ENCODE data around the gene JMJD1C.
"Not testable (repeated sequence)": the region's sequence is repeated elsewhere in the genome, so short reads cannot be mapped to it uniquely, and the experiment has no call there.

JMJD1C gene

GRCh38 chr10:63261496-63261895, 204.3 kb downstream of the JMJD1C start:
- DNase-seq (ENCODE audit: low read depth in 2 of 2) = no peak

- DNase-seq (ENCODE audit: low read depth in 2 of 2) = no peak
These were observed 204.9 kb downstream of the JMJD1C start for GRCh38 chr10:63260860-63261251.

- DNase-seq (ENCODE audit: low read depth in 2 of 2) = no peak
These were observed 205.5 kb downstream of the JMJD1C start for GRCh38 chr10:63260103-63260859.

GRCh38 chr10:63258920-63259678, 206.7 kb downstream of the JMJD1C start:
- no peak for DNase-seq (ENCODE audit: low read depth in 2 of 2)

GRCh38 chr10:63257778-63258177, 208.0 kb downstream of the JMJD1C start:
- DNase-seq (ENCODE audit: low read depth in 2 of 2) = no peak

- no peak for DNase-seq (ENCODE audit: low read depth in 2 of 2)
These were observed 209.6 kb downstream of the JMJD1C start for GRCh38 chr10:63256009-63256773.

- no peak for DNase-seq (ENCODE audit: low read depth in 2 of 2)
These were observed 210.5 kb downstream of the JMJD1C start for GRCh38 chr10:63255316-63255715.

- no peak for DNase-seq (ENCODE audit: low read depth in 2 of 2)
These were observed 212.7 kb downstream of the JMJD1C start for GRCh38 chr10:63253040-63253439.

GRCh38 chr10:63252095-63252762, 213.5 kb downstream of the JMJD1C start:
- DNase-seq (ENCODE audit: low read depth in 2 of 2) = no peak

GRCh38 chr10:63250032-63250431, 215.7 kb downstream of the JMJD1C start:
- DNase-seq (ENCODE audit: low read depth in 2 of 2) = no peak

- no peak for DNase-seq (ENCODE audit: low read depth in 2 of 2)
These were observed 218.0 kb downstream of the JMJD1C start for GRCh38 chr10:63247771-63248170.

- DNase-seq (ENCODE audit: low read depth in 2 of 2) = no peak
These were observed 219.4 kb downstream of the JMJD1C start for GRCh38 chr10:63246356-63246755.

GRCh38 chr10:63241841-63242281, 223.9 kb downstream of the JMJD1C start:
- no peak for DNase-seq (ENCODE audit: low read depth in 2 of 2)

- no peak for DNase-seq (ENCODE audit: low read depth in 2 of 2)
These were observed 225.0 kb downstream of the JMJD1C start for GRCh38 chr10:63240807-63241206.

- no peak for DNase-seq (ENCODE audit: low read depth in 2 of 2)
These were observed 227.3 kb downstream of the JMJD1C start for GRCh38 chr10:63238501-63238900.

GRCh38 chr10:63237396-63237795, 228.4 kb downstream of the JMJD1C start:
- DNase-seq (ENCODE audit: low read depth in 2 of 2) = no peak

- no peak for DNase-seq (ENCODE audit: low read depth in 2 of 2)
These were observed 229.5 kb downstream of the JMJD1C start for GRCh38 chr10:63236113-63236935.

- not testable (repeated sequence) for DNase-seq (ENCODE audit: low read depth in 2 of 2)
These were observed 230.6 kb downstream of the JMJD1C start for GRCh38 chr10:63235136-63235535.

GRCh38 chr10:63229161-63229560, 236.6 kb downstream of the JMJD1C start:
- no peak for DNase-seq (ENCODE audit: low read depth in 2 of 2)

GRCh38 chr10:63228237-63228636, 237.5 kb downstream of the JMJD1C start:
- no peak for DNase-seq (ENCODE audit: low read depth in 2 of 2)

All from stimulated activated CD4-positive, alpha-beta T cell treated with anti-CD3 and anti-CD28 coated beads, Interleukin-4, amount 100 ng/mL, for 48 hours (primary cell).